GM21447 (cell line): Measurements from ENCODE around the gene PARD6A.

Experiments used
- ATAC-seq: cut with Tn5 transposase; IDR thresholded peaks from one replicate; pipeline ENCODE4 v1.9.1; 2021; ENCODE audit not compliant: unreplicated experiment

PARD6A gene

GRCh38 chr16:67653128-67653788 is 7.5 kb upstream of the PARD6A start:
- ATAC-seq = no peak

DNA sequence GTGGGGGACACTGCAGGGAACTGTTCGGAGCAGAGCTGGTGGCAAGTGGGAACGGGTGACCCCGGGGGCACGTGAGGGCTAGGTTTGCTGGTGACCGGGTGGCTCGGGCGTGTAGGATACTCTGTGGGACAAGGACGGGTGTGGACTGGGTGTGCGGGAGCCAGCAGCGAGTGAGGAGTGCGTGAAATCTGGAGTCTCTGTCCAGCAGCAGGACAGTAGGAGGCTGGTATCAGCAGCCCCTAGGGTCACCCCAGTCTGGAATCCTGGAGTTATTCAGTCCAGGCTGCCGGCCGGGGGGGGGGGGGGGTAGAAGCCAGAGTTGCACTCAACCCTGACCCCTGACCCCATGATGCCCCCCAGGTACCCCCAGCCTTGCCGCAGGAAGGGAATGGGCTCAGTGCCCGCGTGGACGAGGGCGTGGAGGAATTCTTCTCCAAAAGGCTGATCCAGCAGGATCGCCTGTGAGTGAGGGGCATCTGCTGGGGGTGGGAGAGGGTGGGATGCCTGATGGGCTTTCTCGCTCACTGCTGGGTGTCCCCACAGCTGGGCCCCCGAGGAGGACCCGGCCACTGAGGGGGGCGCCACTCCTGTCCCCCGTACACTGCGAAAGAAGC is 6.9 kb upstream of the PARD6A start:
- no peak for ATAC-seq

DNA sequence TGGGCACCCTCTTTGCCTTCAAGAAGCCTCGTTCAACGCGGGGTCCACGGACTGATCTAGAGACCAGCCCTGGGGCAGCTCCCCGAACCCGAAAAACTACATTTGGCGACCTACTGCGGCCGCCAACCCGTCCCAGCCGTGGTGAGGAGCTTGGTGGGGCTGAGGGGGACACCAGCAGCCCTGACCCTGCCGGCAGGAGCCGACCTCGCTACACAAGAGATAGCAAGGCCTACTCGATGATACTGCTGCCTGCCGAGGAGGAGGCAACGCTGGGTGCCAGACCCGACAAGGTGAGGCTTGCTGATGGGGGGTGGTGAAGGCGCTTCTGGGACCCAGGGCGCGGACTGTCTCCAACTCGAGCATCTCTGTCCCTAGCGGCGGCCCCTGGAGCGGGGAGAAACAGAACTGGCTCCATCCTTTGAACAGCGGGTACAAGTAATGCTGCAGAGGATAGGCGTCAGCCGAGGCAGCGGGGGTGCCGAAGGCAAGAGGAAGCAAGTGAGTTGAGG is 6.3 kb upstream of the PARD6A start:
- no peak for ATAC-seq

- ATAC-seq = no peak
These were observed 5.4 kb upstream of the PARD6A start for GRCh38 chr16:67655363-67655762.

GRCh38 chr16:67656344-67657016 is 4.3 kb upstream of the PARD6A start:
- no peak for ATAC-seq

DNA sequence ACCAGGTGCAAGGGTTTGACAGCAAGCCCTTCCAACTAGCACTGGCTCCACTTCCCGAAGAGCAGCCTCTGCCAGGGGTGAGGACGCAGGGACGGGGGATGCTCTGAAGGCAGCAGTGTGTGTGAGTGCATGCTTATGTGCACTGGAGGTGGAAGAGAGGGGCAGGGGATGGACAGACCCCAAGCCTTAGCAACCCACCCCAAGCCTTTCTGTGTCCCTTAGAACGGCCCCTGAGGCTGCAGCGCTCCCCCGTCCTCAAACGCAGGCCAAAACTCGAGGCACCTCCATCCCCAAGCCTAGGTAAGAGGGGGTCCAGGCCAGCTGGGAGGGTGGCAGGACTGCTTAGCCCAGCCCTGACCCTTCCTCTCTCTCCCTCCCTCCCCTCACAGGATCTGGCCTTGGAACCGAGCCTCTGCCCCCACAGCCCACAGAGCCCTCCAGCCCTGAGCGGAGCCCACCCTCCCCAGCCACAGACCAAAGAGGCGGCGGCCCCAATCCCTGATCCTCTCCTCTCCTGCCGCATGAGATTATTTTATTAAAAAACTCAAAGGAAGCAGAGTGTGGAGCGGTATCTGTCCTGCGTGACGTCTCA is 3.6 kb upstream of the PARD6A start:
- no peak for ATAC-seq

- no peak for ATAC-seq
These were observed 2.8 kb upstream of the PARD6A start for GRCh38 chr16:67657751-67658518.

- ATAC-seq = no peak
These were observed 1.7 kb upstream of the PARD6A start for GRCh38 chr16:67658849-67659674.

- peak; percentile 53 for ATAC-seq
These were observed 841 bp upstream of the PARD6A start, which contains the start of gene ACD for GRCh38 chr16:67659675-67660563. Gene ACD, minus strand, starts transcription at chr16:67660260. Its CDS starts 40 bp downstream, at chr16:67660220.

GRCh38 chr16:67661101-67661761 is 471 bp downstream of the PARD6A start:
- ATAC-seq = peak; percentile 2

DNA sequence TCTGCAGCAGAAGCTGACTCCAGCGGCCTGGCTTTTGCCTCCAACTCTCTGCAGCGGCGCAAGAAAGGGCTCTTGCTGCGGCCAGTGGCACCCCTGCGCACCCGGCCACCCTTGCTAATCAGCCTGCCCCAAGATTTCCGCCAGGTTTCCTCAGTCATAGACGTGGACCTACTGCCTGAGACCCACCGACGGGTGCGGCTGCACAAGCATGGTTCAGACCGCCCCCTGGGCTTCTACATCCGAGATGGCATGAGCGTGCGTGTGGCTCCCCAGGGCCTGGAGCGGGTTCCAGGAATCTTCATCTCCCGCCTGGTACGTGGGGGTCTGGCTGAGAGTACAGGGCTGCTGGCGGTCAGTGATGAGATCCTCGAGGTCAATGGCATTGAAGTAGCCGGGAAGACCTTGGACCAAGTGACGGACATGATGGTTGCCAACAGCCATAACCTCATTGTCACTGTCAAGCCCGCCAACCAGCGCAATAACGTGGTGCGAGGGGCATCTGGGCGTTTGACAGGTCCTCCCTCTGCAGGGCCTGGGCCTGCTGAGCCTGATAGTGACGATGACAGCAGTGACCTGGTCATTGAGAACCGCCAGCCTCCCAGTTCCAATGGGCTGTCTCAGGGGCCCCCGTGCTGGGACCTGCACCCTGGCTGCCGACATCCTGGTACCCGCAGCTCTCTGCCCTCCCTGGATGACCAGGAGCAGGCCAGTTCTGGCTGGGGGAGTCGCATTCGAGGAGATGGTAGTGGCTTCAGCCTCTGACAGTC is 1.3 kb downstream of the PARD6A start:
- no peak for ATAC-seq

DNA sequence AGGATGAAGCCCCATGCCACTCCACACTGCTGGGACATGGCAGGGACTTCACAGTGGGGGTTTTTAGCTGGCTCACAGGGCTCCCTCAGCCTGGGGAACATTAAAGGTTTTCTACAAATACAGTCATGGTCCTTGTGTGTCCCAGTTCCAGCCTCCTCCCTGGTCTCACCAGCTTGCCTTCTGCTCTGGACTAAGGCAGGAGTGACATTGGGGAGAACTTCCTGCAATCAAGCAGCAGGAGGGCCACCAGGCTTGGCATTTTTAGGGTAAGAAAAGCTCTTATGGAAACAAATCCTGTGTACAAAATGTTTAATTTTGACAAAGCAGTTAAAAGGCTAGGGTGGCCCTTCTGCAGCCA is 1.9 kb downstream of the PARD6A start:
- no peak for ATAC-seq

DNA sequence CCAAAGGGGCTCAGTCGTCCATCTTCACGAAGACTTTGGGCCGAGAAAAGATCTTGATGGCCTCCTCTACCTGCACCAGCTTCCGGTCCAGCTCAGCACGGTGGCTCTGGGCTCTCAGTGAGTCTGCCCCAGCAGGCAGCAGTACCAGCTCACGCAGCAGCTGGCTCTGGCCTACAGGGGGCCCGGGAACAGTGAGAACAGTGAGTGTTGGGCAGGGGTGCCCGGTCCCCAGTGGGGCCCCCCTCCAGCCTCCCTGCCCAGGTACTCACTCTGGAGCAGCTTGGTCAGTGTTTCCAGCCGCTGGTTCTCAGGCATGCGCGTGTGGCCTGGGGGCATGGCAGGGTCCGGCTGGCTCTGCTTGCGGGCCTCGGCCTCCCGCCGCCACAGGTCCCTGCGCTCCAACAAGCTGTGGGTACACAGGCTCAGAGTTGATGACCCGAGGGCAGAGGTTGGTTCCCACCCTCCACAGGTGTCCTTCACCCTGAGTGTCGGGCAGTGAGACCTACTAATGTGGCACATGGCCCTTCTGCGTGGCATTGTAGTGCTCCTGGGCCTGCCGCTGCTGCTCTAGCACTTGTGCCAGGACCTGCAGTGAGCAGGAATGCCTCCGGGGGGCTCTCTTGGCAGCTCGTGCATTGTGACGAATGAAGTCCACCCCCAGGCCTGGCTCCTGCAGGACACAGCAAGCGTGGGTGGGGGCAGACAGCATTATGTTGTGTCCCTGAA is 2.6 kb downstream of the PARD6A start:
- ATAC-seq = no peak

GRCh38 chr16:67663877-67664222 is 3.1 kb downstream of the PARD6A start:
- no peak for ATAC-seq

DNA sequence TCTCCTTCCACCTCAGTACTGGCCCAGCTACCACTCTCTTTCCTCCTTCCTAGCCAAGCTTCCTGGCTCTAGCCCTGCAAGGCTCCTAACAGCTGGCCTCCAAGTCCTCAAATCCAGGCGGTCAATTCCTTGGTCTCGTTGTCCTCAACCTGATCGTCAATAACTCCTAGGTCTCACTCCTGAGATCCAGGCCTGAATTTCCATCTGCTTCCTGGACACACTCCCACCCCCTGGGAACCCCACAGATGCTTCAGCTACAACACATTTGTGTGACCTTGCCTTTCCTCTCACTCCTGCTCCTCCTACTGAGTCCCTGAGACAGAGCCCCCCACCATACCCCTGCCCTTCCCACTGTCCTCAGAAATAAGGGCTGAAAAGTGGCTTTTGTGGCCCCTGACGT is 3.5 kb downstream of the PARD6A start:
- no peak for ATAC-seq

GRCh38 chr16:67664871-67665270 is 4.1 kb downstream of the PARD6A start:
- no peak for ATAC-seq

DNA sequence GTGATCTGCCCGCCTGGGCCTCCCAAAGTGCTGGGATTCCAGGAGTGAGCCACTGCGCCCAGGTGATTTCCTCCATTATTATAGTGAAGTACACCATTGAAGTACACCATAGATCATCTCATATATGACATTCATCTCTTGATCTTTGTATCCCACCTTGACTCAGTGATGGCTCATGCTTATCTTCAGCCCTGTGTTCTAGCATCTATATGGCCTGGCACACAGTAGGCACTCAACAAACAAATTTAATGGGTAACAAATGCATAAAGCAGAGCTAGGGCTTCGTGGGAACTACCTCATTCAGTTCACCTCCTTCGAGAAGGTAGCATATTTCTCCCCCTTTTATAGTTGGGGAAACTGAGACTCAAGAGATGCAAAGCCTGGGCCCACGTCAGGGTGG is 4.8 kb downstream of the PARD6A start:
- ATAC-seq = no peak
